B cell (primary cell): ENCODE results near the gene ALDH3A1.

Experiments
- EZH2 ChIP-seq: IDR thresholded peaks from 2 replicates; pipeline ENCODE4 v1.6.1; 2012; ENCODE audit warnings: borderline replicate concordance, low read depth, mild to moderate bottlenecking, moderate library complexity, low read length; ENCODE audit not compliant: insufficient read depth, poor library complexity, severe bottlenecking
- TF ChIP-seq, protein P1 (sequence below): fragments of 200-600 bp; IDR thresholded peaks from one replicate; pipeline ENCODE4 v1.8.0; 2022; ENCODE audit warnings: antibody characterized with exemption, mild to moderate bottlenecking

DNA sequence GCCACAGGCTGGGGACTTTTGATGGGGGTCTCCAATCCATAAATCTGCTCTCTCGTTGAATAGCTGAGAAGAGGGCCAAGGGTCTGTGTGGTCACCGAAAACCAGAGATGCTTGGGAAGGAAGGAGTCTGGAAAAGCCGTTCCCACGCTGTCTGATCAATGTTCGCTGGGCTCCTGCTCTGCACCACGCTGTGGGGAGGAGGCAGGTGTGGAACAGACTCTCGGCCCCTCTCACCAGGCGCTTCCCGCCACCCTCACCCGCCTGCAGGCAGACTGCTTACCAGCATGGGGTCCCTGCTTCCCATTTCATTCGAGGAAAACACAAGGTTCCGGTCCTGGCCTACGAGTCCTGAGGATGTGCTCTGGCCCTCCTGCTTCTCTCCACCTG, 702 bp upstream of the ALDH3A1 start:
- TF ChIP-seq, protein P1, sequence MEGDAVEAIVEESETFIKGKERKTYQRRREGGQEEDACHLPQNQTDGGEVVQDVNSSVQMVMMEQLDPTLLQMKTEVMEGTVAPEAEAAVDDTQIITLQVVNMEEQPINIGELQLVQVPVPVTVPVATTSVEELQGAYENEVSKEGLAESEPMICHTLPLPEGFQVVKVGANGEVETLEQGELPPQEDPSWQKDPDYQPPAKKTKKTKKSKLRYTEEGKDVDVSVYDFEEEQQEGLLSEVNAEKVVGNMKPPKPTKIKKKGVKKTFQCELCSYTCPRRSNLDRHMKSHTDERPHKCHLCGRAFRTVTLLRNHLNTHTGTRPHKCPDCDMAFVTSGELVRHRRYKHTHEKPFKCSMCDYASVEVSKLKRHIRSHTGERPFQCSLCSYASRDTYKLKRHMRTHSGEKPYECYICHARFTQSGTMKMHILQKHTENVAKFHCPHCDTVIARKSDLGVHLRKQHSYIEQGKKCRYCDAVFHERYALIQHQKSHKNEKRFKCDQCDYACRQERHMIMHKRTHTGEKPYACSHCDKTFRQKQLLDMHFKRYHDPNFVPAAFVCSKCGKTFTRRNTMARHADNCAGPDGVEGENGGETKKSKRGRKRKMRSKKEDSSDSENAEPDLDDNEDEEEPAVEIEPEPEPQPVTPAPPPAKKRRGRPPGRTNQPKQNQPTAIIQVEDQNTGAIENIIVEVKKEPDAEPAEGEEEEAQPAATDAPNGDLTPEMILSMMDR, result no peak
- TF ChIP-seq EZH2, result no peak
